B cell (primary cell): ENCODE measurements around the gene DPYSL3.

ENCODE experiments used
- CTCF ChIP-seq: fragments of 200-600 bp; IDR thresholded peaks from one replicate; pipeline ENCODE4 v1.8.0; 2022; ENCODE audit warnings: antibody characterized with exemption, mild to moderate bottlenecking
- EZH2 ChIP-seq: IDR thresholded peaks from 2 replicates; pipeline ENCODE4 v1.6.1; 2012; ENCODE audit warnings: borderline replicate concordance, low read depth, mild to moderate bottlenecking, moderate library complexity, low read length; ENCODE audit not compliant: insufficient read depth, poor library complexity, severe bottlenecking

- TF ChIP-seq CTCF: no peak
- TF ChIP-seq EZH2: no peak
These were observed 10.6 kb upstream of the DPYSL3 start for GRCh38 chr5:147520450-147520849.
